ENCODE results near the gene ANKMY2.
A peak's percentile ranks its signal among the peaks of the same experiment; 100 is the strongest.

Gene ANKMY2

DNA sequence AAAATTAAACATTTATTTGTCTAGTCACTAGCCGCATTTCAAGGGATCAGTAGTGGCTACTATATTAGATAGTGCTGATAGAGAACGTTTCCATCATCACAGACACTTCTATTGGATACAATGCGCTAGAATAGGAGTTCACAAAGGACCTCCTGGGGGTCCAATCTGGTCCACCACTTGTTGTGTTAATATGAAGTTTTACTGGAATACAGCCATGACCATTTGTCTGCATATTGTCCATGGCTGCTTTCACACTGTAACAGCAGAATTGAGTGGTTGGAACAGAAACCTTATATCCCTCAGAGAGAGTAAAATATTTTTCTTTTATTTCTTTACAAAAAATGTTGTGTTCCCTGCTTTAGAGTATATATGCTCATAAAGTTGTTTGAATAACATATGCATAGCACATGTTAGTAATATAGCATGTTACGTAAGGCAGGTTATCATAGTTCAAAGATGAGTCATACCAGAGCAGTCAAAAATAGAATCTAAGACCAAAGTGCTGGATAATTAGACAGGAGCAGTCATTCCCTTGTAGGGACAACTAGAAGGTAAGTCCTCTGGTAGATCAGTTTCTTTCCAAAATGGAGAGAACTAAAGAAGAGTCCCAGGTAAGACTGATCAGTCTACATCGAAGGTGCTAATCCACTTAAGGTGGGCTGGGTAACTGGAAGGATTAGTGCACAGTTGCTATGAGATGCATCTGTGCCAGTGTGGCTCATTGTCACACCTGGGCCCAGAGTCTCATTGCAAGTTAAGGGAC lies 15.3 kb upstream of the ANKMY2 start (continued):
- TF ChIP-seq ZNF529 (tag by site-specific recombination; IDR thresholded peaks at IDR 0.05; ENCODE audit: insufficient replicate concordance) = no peak
- TF ChIP-seq ZNF37A (tag by site-specific recombination; IDR thresholded peaks at IDR 0.05) = no peak
- no peak for TF ChIP-seq ZNF654 (tag by site-specific recombination; IDR thresholded peaks at IDR 0.05; ENCODE audit: low read depth)
- TF ChIP-seq KLF8 (tag by site-specific recombination; IDR thresholded peaks at IDR 0.05) = no peak
- TF ChIP-seq ZBTB21 (tag by site-specific recombination; IDR thresholded peaks at IDR 0.05) = no peak
- TF ChIP-seq MEIS1 (CRISPR knock-in tag; IDR thresholded peaks at IDR 0.05; ENCODE audit: borderline replicate concordance) = no peak
- TF ChIP-seq SP7 (tag by site-specific recombination; IDR thresholded peaks at IDR 0.05) = peak; percentile 75
- TF ChIP-seq GLIS1 (tag by site-specific recombination; IDR thresholded peaks at IDR 0.05) = peak; percentile 40
- TF ChIP-seq ZNF133 (tag by site-specific recombination; IDR thresholded peaks at IDR 0.05) = no peak
- no peak for TF ChIP-seq ZNF785 (tag by site-specific recombination; IDR thresholded peaks at IDR 0.05)
- TF ChIP-seq, protein P1, sequence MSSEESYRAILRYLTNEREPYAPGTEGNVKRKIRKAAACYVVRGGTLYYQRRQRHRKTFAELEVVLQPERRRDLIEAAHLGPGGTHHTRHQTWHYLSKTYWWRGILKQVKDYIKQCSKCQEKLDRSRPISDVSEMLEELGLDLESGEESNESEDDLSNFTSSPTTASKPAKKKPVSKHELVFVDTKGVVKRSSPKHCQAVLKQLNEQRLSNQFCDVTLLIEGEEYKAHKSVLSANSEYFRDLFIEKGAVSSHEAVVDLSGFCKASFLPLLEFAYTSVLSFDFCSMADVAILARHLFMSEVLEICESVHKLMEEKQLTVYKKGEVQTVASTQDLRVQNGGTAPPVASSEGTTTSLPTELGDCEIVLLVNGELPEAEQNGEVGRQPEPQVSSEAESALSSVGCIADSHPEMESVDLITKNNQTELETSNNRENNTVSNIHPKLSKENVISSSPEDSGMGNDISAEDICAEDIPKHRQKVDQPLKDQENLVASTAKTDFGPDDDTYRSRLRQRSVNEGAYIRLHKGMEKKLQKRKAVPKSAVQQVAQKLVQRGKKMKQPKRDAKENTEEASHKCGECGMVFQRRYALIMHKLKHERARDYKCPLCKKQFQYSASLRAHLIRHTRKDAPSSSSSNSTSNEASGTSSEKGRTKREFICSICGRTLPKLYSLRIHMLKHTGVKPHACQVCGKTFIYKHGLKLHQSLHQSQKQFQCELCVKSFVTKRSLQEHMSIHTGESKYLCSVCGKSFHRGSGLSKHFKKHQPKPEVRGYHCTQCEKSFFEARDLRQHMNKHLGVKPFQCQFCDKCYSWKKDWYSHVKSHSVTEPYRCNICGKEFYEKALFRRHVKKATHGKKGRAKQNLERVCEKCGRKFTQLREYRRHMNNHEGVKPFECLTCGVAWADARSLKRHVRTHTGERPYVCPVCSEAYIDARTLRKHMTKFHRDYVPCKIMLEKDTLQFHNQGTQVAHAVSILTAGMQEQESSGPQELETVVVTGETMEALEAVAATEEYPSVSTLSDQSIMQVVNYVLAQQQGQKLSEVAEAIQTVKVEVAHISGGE (tag by site-specific recombination; conservative IDR thresholded peaks at IDR 0.05; ENCODE audit: low read depth) = no peak
- no peak for TF ChIP-seq ZNF843 (tag by site-specific recombination; IDR thresholded peaks at IDR 0.05)
- TF ChIP-seq RBAK (tag by site-specific recombination; IDR thresholded peaks at IDR 0.05) = no peak
- no peak for TF ChIP-seq ZNF302 (tag by site-specific recombination; IDR thresholded peaks at IDR 0.05; ENCODE audit: low read depth)
- TF ChIP-seq ZNF266 (tag by site-specific recombination; IDR thresholded peaks at IDR 0.05; ENCODE audit: low read depth) = peak; percentile 92; the same call in 1 of the 2 replicates
- TF ChIP-seq ZNF585B (tag by site-specific recombination; IDR thresholded peaks at IDR 0.05) = no peak
- TF ChIP-seq ZNF169 (tag by site-specific recombination; IDR thresholded peaks at IDR 0.05) = no peak
- no peak for TF ChIP-seq ZFHX2 (tag by site-specific recombination; conservative IDR thresholded peaks at IDR 0.05)
- TF ChIP-seq ZNF629 (tag by site-specific recombination; IDR thresholded peaks at IDR 0.05) = peak; percentile 77
- no peak for TF ChIP-seq ZNF248 (tag by site-specific recombination; IDR thresholded peaks at IDR 0.05)
- TF ChIP-seq, protein P2, sequence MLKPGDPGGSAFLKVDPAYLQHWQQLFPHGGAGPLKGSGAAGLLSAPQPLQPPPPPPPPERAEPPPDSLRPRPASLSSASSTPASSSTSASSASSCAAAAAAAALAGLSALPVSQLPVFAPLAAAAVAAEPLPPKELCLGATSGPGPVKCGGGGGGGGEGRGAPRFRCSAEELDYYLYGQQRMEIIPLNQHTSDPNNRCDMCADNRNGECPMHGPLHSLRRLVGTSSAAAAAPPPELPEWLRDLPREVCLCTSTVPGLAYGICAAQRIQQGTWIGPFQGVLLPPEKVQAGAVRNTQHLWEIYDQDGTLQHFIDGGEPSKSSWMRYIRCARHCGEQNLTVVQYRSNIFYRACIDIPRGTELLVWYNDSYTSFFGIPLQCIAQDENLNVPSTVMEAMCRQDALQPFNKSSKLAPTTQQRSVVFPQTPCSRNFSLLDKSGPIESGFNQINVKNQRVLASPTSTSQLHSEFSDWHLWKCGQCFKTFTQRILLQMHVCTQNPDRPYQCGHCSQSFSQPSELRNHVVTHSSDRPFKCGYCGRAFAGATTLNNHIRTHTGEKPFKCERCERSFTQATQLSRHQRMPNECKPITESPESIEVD (tag by site-specific recombination; IDR thresholded peaks at IDR 0.05) = peak; percentile 46; the same call in 1 of the 2 replicates
- peak; percentile 63 for TF ChIP-seq PRDM1 (tag by site-specific recombination; IDR thresholded peaks at IDR 0.05)
- TF ChIP-seq SETDB1 (IDR thresholded peaks at IDR 0.05; ENCODE audit: insufficient read length, low read length) = no peak
- TF ChIP-seq, protein P3, sequence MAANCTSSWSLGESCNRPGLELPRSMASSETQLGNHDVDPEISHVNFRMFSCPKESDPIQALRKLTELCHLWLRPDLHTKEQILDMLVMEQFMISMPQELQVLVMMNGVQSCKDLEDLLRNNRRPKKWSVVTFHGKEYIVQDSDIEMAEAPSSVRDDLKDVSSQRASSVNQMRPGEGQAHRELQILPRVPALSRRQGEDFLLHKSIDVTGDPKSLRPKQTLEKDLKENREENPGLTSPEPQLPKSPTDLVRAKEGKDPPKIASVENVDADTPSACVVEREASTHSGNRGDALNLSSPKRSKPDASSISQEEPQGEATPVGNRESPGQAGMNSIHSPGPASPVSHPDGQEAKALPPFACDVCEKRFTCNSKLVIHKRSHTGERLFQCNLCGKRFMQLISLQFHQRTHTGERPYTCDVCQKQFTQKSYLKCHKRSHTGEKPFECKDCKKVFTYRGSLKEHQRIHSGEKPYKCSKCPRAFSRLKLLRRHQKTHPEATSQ (tag by site-specific recombination; IDR thresholded peaks at IDR 0.05) = no peak
- no peak for TF ChIP-seq ZNF530 (tag by site-specific recombination; IDR thresholded peaks at IDR 0.05; ENCODE audit: low read depth)
- peak; percentile 67 for TF ChIP-seq ZBTB17 (tag by site-specific recombination; IDR thresholded peaks at IDR 0.05)
